ENCODE data around the gene STAT4. TPM values are rescaled to one million over a fixed set of nuclear protein-coding genes. Genes with fewer than 3 reads are reported as not detected.

STAT4 gene
- total and polyA plus RNA-seq, 2 donors: 7.5 to 13.9 TPM

DNA sequence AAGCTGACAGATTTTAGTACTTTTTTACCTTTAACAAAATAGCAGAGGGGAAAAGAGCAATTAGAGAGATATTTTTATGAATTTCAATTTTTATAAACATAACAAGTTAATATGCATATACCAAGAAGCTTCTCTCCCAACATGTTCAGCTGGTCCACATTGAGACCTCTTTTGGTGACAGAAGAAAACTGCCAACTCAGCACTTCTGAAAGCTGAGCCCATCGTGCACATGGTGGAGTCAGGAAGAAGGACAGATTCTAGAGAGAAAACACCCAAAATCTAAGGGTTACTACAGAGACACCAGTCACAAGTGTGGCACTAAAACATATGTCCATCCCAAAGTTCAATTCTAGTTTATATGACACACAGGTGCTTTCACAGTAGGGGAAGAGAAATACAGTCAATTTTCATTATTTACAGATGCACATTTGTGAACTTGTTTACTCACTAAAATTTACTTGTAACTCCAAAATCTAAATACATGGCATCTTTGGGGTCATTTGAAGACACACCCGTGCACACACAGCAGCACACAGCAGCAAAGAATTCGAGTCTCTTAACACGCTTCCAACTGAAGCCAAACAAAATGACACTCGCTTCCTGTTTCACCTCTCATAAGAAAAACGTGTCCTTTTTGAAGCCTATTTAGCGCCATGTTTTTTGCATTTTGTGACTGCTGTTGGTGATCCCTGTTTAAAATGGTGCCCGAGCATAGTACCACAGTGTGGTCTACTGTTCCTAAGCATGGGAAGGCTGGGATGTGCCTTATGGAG is 168.3 kb downstream of the STAT4 start:
- no peak overlapping the region for H3K4me3 ChIP-seq (ENCODE audit: low read length in 2 of 2)
- H3K4me1 ChIP-seq (ENCODE audit: control insufficient read depth in 2 of 2, insufficient read depth in 2 of 2, low read length in 2 of 2): peaks cover 9 to 23% of the 10 kb centered on the region in 2 donors
- no peaks in the 10 kb centered on the region for H3K27me3 ChIP-seq (ENCODE audit: control insufficient read depth in 2 of 2, insufficient read depth in 1 of 2, low read length in 1 of 2)
- DNase-seq (ENCODE audit: low read depth in 6 of 9, low spot score in 9 of 9): no peak
- H3K9me3 ChIP-seq (ENCODE audit: control insufficient read depth in 2 of 2, insufficient read depth in 1 of 2, low read length in 1 of 2): no peaks in the 10 kb centered on the region
- peaks cover 59 to 96% of the 10 kb centered on the region in 2 donors for H3K36me3 ChIP-seq (ENCODE audit: control insufficient read depth in 2 of 2, insufficient read depth in 2 of 2, low read length in 1 of 2)
- 90% methylated on average over 8 of the region's 8 CpGs for WGBS
- no peak overlapping the region for H3K27ac ChIP-seq (ENCODE audit: low read depth in 1 of 2, low read length in 1 of 2)

DNA sequence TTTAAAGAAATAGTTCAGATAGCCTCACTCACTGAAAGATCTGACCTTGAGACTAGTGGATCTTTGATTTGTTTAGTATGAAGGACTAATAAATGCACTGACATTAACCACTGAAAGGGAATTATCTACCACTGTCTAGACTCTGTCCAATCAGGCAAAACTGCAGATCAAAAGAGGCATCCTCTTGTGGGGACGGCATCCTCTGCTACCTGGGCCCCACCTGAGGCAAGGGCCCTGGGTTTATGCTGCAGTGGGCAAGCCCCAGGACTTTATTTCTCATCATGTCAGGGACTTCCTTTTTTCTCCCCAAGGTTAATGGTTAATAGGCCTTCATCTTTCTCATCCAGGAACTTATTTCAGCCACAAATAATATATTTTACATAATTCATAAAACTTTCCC is 169.1 kb downstream of the STAT4 start:
- H3K27ac ChIP-seq (ENCODE audit: low read depth in 1 of 2, low read length in 1 of 2): peak overlapping the region in 1 of 2 donors; percentile 89
- peaks cover 9 to 23% of the 10 kb centered on the region in 2 donors for H3K4me1 ChIP-seq (ENCODE audit: control insufficient read depth in 2 of 2, insufficient read depth in 2 of 2, low read length in 2 of 2)
- H3K27me3 ChIP-seq (ENCODE audit: control insufficient read depth in 2 of 2, insufficient read depth in 1 of 2, low read length in 1 of 2): no peaks in the 10 kb centered on the region
- no peaks in the 10 kb centered on the region for H3K9me3 ChIP-seq (ENCODE audit: control insufficient read depth in 2 of 2, insufficient read depth in 1 of 2, low read length in 1 of 2)
- H3K36me3 ChIP-seq (ENCODE audit: control insufficient read depth in 2 of 2, insufficient read depth in 2 of 2, low read length in 1 of 2): peaks cover 58 to 95% of the 10 kb centered on the region in 2 donors
- H3K4me3 ChIP-seq (ENCODE audit: low read length in 2 of 2): no peak overlapping the region
- DNase-seq (ENCODE audit: low read depth in 6 of 9, low spot score in 9 of 9): no peak
- WGBS: 91% methylated on average over 1 of the region's 1 CpG

GRCh38 chr2:190981333-190981732 is 169.5 kb downstream of the STAT4 start:
- H3K36me3 ChIP-seq (ENCODE audit: control insufficient read depth in 2 of 2, insufficient read depth in 2 of 2, low read length in 1 of 2): peaks cover 58 to 95% of the 10 kb centered on the region in 2 donors
- WGBS: 95% methylated on average over 6 of the region's 6 CpGs
- peak overlapping the region; percentile 26 to 89 for H3K27ac ChIP-seq (ENCODE audit: low read depth in 1 of 2, low read length in 1 of 2)
- no peak overlapping the region for H3K4me3 ChIP-seq (ENCODE audit: low read length in 2 of 2)
- H3K9me3 ChIP-seq (ENCODE audit: control insufficient read depth in 2 of 2, insufficient read depth in 1 of 2, low read length in 1 of 2): no peaks in the 10 kb centered on the region
- H3K27me3 ChIP-seq (ENCODE audit: control insufficient read depth in 2 of 2, insufficient read depth in 1 of 2, low read length in 1 of 2): no peaks in the 10 kb centered on the region
- H3K4me1 ChIP-seq (ENCODE audit: control insufficient read depth in 2 of 2, insufficient read depth in 2 of 2, low read length in 2 of 2): peaks cover 9 to 23% of the 10 kb centered on the region in 2 donors
- no peak for DNase-seq (ENCODE audit: low read depth in 6 of 9, low spot score in 9 of 9)

DNA sequence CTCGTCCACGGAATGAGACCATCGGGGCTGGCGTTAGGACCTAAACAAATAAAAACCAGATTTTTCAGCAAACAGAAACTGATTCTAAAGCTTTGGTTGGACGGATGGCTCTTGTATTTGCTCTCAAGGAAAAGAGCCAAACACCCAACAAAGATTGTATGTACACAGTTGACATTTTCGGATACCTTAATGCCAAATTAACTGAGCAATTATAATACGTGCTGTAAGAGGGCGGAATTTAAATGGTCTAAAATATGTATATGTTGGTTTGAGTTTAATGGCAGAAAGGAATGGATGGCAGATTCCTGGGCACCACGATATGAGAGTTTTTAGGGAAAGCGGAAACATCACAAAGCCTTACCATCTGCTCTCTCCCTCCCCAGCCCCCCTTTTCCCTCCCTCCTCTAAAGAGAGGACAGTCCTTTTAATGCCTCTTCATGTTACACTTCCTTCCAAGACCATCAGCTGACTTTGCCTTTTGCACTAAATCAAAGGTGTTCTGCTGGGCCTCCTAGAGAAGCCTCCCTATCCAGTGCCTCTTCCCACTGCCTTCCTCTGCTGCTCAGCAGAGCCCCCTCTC is 170.1 kb downstream of the STAT4 start:
- peaks cover 56 to 95% of the 10 kb centered on the region in 2 donors for H3K36me3 ChIP-seq (ENCODE audit: control insufficient read depth in 2 of 2, insufficient read depth in 2 of 2, low read length in 1 of 2)
- peak overlapping the region; percentile 77 to 89 for H3K27ac ChIP-seq (ENCODE audit: low read depth in 1 of 2, low read length in 1 of 2)
- H3K4me3 ChIP-seq (ENCODE audit: low read length in 2 of 2): no peak overlapping the region
- H3K4me1 ChIP-seq (ENCODE audit: control insufficient read depth in 2 of 2, insufficient read depth in 2 of 2, low read length in 2 of 2): peaks cover 9 to 23% of the 10 kb centered on the region in 2 donors
- WGBS: 77% methylated on average over 10 of the region's 10 CpGs
- no peaks in the 10 kb centered on the region for H3K27me3 ChIP-seq (ENCODE audit: control insufficient read depth in 2 of 2, insufficient read depth in 1 of 2, low read length in 1 of 2)
- no peaks in the 10 kb centered on the region for H3K9me3 ChIP-seq (ENCODE audit: control insufficient read depth in 2 of 2, insufficient read depth in 1 of 2, low read length in 1 of 2)
- DNase-seq (ENCODE audit: low read depth in 6 of 9, low spot score in 9 of 9): no peak

- H3K27me3 ChIP-seq (ENCODE audit: control insufficient read depth in 2 of 2, insufficient read depth in 1 of 2, low read length in 1 of 2): no peaks in the 10 kb centered on the region
- H3K27ac ChIP-seq (ENCODE audit: low read depth in 1 of 2, low read length in 1 of 2): peak overlapping the region; percentile 77 to 89
Observed at GRCh38 chr2:190979906-190980629, 170.7 kb downstream of the STAT4 start.

More at GRCh38 chr2:190979906-190980629, 170.7 kb downstream of the STAT4 start:
- Histone ChIP-seq H3K9me3 (ENCODE audit: control insufficient read depth in 2 of 2, insufficient read depth in 1 of 2, low read length in 1 of 2) (no peaks in the 10 kb centered on the region), H3K4me3 (ENCODE audit: low read length in 2 of 2) (no peak overlapping the region), H3K4me1 (ENCODE audit: control insufficient read depth in 2 of 2, insufficient read depth in 2 of 2, low read length in 2 of 2) (peaks cover 9 to 23% of the 10 kb centered on the region in 2 donors), H3K36me3 (ENCODE audit: control insufficient read depth in 2 of 2, insufficient read depth in 2 of 2, low read length in 1 of 2) (peaks cover 53 to 95% of the 10 kb centered on the region in 2 donors)
- DNase-seq (ENCODE audit: low read depth in 6 of 9, low spot score in 9 of 9): peak; percentile 38 to 82 (median 50)
- 20% methylated on average over 14 of the region's 14 CpGs for WGBS

Other genes starting within 250 kb of the STAT4 start
- gene STAT1, start 136.8 kb downstream of the STAT4 start, total RNA-seq: 201 TPM
- gene STAT1, start 136.8 kb downstream of the STAT4 start, polyA plus RNA-seq: 77.8 TPM
- gene MYO1B, start 94.4 kb upstream of the STAT4 start, total RNA-seq: 26.5 TPM
- gene MYO1B, start 94.4 kb upstream of the STAT4 start, polyA plus RNA-seq: 28.5 TPM